ENCODE measurements around the gene TNFAIP3.
A peak's percentile ranks its signal among the peaks of the same experiment; 100 is the strongest.

TNFAIP3 gene

GRCh38 chr6:137866200-137866913, 702 bp upstream of the TNFAIP3 start:
- Histone ChIP-seq H3K9me3 (ENCODE audit: insufficient read depth, low read length, severe bottlenecking) (no peaks in the 10 kb centered on the region), H3K27me3 (ENCODE audit: insufficient read depth, low read length, poor library complexity) (no peaks in the 10 kb centered on the region), H3K79me2 (ENCODE audit: insufficient read depth, low read length) (peaks cover 90% of the 10 kb centered on the region), H4K20me1 (ENCODE audit: insufficient read depth, low read length) (peaks cover 22% of the 10 kb centered on the region; the same call in 1 of the 2 replicates), H3K36me3 (ENCODE audit: insufficient read depth, low read length) (peaks cover 52% of the 10 kb centered on the region), H3K4me1 (ENCODE audit: insufficient read depth, low read length) (peaks cover 67% of the 10 kb centered on the region), H2AFZ (ENCODE audit: low read depth, low read length) (peak overlapping the region; percentile 66), H3K27ac (ENCODE audit: low read length) (peak overlapping the region; percentile 75), H3K4me2 (ENCODE audit: insufficient read depth, low read length) (peak overlapping the region; percentile 89), H3K4me3 (ENCODE audit: low read depth in 1 of 2, low read length in 2 of 2) (peak overlapping the region; percentile 45 to 65; a peak in 3 of 4 replicates), H3K9ac (ENCODE audit: low read depth, low read length) (peak overlapping the region; percentile 92)
- DNase-seq (no peak), ATAC-seq (ENCODE audit: insufficient read depth, low read depth) (no peak; the same call in 2 of the 3 replicates)
- TF ChIP-seq CTCF (IDR thresholded peaks at IDR 0.05; ENCODE audit: borderline replicate concordance, extremely low read depth, low read length, poor library complexity, severe bottlenecking) (no peak), EZH2 (IDR thresholded peaks at IDR 0.05; ENCODE audit: borderline replicate concordance, low read depth, low read length, severe bottlenecking) (no peak)

GRCh38 chr6:137867685-137868509, 838 bp downstream of the TNFAIP3 start:
- no peaks in the 10 kb centered on the region for H3K27me3 ChIP-seq (ENCODE audit: insufficient read depth, low read length, poor library complexity)
- ATAC-seq (ENCODE audit: insufficient read depth, low read depth) (peak; percentile 79), DNase-seq (peak; percentile 91)
- H4K20me1 ChIP-seq (ENCODE audit: insufficient read depth, low read length): peaks cover 32% of the 10 kb centered on the region; the same call in 1 of the 2 replicates
- H3K27ac ChIP-seq (ENCODE audit: low read length): peak overlapping the region; percentile 92
- peak overlapping the region; percentile 92 for H3K9ac ChIP-seq (ENCODE audit: low read depth, low read length)
- peak overlapping the region; percentile 76 for H3K4me2 ChIP-seq (ENCODE audit: insufficient read depth, low read length)
- H3K36me3 ChIP-seq (ENCODE audit: insufficient read depth, low read length): peaks cover 60% of the 10 kb centered on the region
- H2AFZ ChIP-seq (ENCODE audit: low read depth, low read length): peak overlapping the region; percentile 56
- peak overlapping the region; percentile 61 to 83 for H3K4me3 ChIP-seq (ENCODE audit: low read depth in 1 of 2, low read length in 2 of 2)
- peaks cover 92% of the 10 kb centered on the region for H3K79me2 ChIP-seq (ENCODE audit: insufficient read depth, low read length)
- TF ChIP-seq CTCF (IDR thresholded peaks at IDR 0.05; ENCODE audit: borderline replicate concordance, extremely low read depth, low read length, poor library complexity, severe bottlenecking) (peak; percentile 11), EZH2 (IDR thresholded peaks at IDR 0.05; ENCODE audit: borderline replicate concordance, low read depth, low read length, severe bottlenecking) (no peak)
- no peaks in the 10 kb centered on the region for H3K9me3 ChIP-seq (ENCODE audit: insufficient read depth, low read length, severe bottlenecking)
- H3K4me1 ChIP-seq (ENCODE audit: insufficient read depth, low read length): peaks cover 75% of the 10 kb centered on the region

GRCh38 chr6:137868721-137869548, 1.9 kb downstream of the TNFAIP3 start:
- peaks cover 32% of the 10 kb centered on the region for H4K20me1 ChIP-seq (ENCODE audit: insufficient read depth, low read length)
- no peaks in the 10 kb centered on the region for H3K9me3 ChIP-seq (ENCODE audit: insufficient read depth, low read length, severe bottlenecking)
- H3K27ac ChIP-seq (ENCODE audit: low read length): peak overlapping the region; percentile 92
- peak overlapping the region; percentile 61 to 83 for H3K4me3 ChIP-seq (ENCODE audit: low read depth in 1 of 2, low read length in 2 of 2)
- peaks cover 63% of the 10 kb centered on the region for H3K36me3 ChIP-seq (ENCODE audit: insufficient read depth, low read length)
- H2AFZ ChIP-seq (ENCODE audit: low read depth, low read length): no peak overlapping the region
- TF ChIP-seq EZH2 (IDR thresholded peaks at IDR 0.05; ENCODE audit: borderline replicate concordance, low read depth, low read length, severe bottlenecking) (no peak), CTCF (IDR thresholded peaks at IDR 0.05; ENCODE audit: borderline replicate concordance, extremely low read depth, low read length, poor library complexity, severe bottlenecking) (peak; percentile 33)
- peak overlapping the region; percentile 92 for H3K9ac ChIP-seq (ENCODE audit: low read depth, low read length)
- ATAC-seq (ENCODE audit: insufficient read depth, low read depth) (no peak), DNase-seq (peak; percentile 23)
- peak overlapping the region; percentile 76 for H3K4me2 ChIP-seq (ENCODE audit: insufficient read depth, low read length)
- H3K4me1 ChIP-seq (ENCODE audit: insufficient read depth, low read length): peaks cover 77% of the 10 kb centered on the region
- no peaks in the 10 kb centered on the region for H3K27me3 ChIP-seq (ENCODE audit: insufficient read depth, low read length, poor library complexity)
- H3K79me2 ChIP-seq (ENCODE audit: insufficient read depth, low read length): peaks cover 95% of the 10 kb centered on the region
